Measurements from ENCODE around the gene ACIN1. TPM values are rescaled to one million over a fixed set of nuclear protein-coding genes. Genes with fewer than 3 reads are reported as not detected.
A peak's percentile ranks its signal among the peaks of the same experiment; 100 is the strongest.

The ACIN1 gene
- polyA plus RNA-seq, 3 donors, result 253 to 342 (median 271) TPM

- no peak for DNase-seq (ENCODE audit: extremely low read depth in 1 of 11, low read depth in 9 of 11, low spot score in 4 of 11)
Measured at GRCh38 chr14:23093991-23094665, 808 bp downstream of the ACIN1 start.

DNA sequence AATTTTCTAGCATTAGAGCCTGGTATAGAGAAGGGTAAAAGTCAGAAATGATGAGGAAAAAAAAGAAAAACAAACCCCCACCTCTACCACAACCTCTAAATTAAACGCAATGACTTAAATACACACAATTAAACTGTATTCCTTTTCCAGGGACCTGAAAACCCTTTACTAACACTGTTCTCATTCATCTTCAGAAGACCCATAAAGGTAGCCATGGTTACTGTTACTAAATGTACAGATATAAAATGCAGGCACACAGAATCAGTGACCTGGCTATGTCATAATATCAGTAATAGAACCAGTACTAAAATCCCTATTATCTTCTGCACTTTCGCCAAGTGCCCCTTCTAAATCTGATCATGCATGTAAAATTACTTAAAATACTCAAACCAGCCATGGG is 1.4 kb downstream of the ACIN1 start:
- DNase-seq (ENCODE audit: extremely low read depth in 1 of 11, low read depth in 9 of 11, low spot score in 4 of 11), result no peak

GRCh38 chr14:23093104-23093503 is 1.8 kb downstream of the ACIN1 start:
- no peak for DNase-seq (ENCODE audit: extremely low read depth in 1 of 11, low read depth in 9 of 11, low spot score in 4 of 11)

DNA sequence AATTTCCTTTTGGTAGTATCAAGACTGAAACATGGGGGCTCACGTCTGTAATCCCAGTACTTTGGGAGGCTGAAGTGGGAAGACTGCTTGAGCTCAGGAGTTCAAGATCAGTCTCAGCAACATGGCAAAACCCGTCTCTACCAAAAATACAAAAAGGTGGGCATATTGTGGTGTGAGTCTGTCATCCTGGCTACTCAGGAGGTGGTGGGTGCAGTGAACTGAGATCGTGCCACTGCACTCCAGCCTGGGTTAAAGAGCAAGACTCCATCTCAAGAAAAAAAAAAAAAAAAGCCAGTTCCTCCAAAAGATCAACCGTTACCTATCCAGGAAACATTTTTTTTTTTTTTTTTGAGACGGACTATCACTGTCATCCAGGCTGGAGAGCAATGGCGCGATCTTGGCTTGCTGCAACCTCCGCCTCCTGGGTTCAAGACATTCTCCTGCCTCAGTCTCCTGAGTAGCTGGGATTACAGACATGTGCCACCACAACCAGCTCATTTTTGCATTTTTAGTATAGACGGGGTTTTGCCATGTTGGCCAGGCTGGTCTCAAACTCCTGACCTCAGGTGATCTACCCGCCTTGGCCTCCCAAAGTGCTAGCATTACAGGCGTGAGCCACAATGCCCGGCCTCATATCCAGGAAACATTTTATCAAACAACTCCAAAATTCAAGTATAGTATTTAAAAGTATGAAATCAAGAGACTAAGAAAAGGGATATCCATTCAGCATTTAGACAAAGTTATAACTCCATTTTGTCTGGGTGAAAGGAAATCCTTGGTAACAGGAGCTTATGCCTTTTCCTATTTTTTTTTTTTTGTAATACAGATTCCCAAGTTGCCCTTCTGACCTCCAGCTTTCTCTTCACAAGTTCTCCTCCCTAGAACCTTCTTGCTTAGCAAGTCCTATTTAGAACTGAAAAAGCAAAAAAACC is 3.4 kb downstream of the ACIN1 start:
- no peak for DNase-seq (ENCODE audit: extremely low read depth in 1 of 11, low read depth in 9 of 11, low spot score in 4 of 11)

GRCh38 chr14:23090254-23090636 is 4.7 kb downstream of the ACIN1 start:
- DNase-seq (ENCODE audit: extremely low read depth in 1 of 11, low read depth in 9 of 11, low spot score in 4 of 11), result no peak

DNA sequence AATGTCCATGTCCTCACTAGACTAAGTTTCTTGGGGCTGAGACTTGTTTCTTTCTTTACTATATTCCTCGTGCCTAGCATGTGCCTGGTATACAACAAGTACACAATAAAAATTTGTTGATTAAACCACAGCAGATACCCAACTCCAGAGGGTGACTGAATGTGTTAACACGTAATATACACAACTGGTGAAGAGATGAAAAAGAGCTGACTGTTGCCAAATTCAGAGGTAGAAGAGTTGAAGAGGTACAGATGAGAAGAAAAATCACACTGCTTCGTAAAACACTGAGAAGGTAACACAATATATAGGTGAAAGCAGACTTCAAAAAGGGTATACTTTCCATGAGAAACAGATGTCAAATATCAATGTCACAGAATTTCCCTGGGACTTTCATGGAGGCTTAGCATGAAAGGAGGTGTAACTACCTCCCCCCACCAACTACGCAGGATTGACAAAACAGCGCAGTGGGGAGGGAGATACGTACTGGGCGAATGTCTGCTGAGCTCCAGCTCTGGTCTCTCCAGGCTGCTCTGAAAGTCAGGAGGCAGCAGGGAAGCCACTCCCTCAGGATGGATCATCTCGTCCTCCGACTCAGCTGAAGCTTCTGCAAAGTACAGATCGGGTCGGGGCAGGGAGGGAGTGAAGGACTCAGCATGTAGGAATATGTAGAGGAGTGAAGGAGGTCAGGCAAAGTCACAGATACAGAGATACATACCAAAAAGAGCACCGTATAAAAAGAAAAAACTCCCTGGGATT is 5.3 kb downstream of the ACIN1 start:
- DNase-seq (ENCODE audit: extremely low read depth in 1 of 11, low read depth in 9 of 11, low spot score in 4 of 11), result no peak

GRCh38 chr14:23086565-23086964 is 8.4 kb downstream of the ACIN1 start:
- DNase-seq (ENCODE audit: extremely low read depth in 1 of 11, low read depth in 9 of 11, low spot score in 4 of 11), result no peak

GRCh38 chr14:23085458-23085857 is 9.5 kb downstream of the ACIN1 start:
- no peak for DNase-seq (ENCODE audit: extremely low read depth in 1 of 11, low read depth in 9 of 11, low spot score in 4 of 11)

DNA sequence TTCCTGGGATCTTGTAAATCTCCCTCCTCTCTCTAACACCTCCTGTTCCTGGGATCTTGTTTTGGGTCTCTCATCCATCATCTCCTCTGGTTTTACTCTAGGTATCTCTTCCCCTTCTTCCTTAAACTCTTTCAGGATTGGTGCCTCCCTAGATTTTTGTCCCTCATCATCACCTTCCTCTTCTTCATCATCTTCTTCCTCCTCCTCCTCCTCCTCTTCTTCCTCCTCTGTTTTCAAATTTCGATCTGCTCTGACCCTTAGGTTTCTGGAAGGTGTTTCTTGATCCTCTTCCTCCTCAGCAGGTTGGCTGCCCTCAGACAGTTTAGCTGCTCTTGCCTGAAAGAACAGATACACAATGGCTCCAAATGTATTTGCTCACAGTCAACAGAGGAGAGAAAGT is 14.5 kb downstream of the ACIN1 start:
- no peak for DNase-seq (ENCODE audit: extremely low read depth in 1 of 11, low read depth in 9 of 11, low spot score in 4 of 11)

GRCh38 chr14:23079716-23080115 is 15.2 kb downstream of the ACIN1 start:
- no peak for DNase-seq (ENCODE audit: extremely low read depth in 1 of 11, low read depth in 9 of 11, low spot score in 4 of 11)

DNA sequence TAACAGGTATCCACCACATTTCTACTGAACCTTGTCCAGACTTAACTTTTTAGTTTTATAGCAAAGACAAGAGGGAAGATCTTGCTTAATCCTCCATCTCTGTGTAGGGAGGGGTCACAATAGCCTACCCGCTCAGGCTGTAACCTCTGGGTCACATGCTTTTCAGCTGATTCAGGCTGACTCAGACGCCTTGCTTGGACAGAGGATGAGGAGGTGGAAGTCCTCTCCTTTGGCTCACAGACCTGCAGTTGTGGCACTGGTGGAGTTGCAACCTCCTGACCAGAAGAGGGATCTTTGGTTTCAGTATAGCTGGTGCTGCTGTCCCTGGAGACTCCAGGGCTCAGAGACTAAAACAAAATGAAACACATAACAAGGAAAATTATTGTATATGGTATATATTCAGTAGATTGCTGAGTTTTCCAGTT is 16.2 kb downstream of the ACIN1 start:
- no peak for DNase-seq (ENCODE audit: extremely low read depth in 1 of 11, low read depth in 9 of 11, low spot score in 4 of 11)

GRCh38 chr14:23077962-23078361 is 17.0 kb downstream of the ACIN1 start:
- DNase-seq (ENCODE audit: extremely low read depth in 1 of 11, low read depth in 9 of 11, low spot score in 4 of 11), result no peak

DNA sequence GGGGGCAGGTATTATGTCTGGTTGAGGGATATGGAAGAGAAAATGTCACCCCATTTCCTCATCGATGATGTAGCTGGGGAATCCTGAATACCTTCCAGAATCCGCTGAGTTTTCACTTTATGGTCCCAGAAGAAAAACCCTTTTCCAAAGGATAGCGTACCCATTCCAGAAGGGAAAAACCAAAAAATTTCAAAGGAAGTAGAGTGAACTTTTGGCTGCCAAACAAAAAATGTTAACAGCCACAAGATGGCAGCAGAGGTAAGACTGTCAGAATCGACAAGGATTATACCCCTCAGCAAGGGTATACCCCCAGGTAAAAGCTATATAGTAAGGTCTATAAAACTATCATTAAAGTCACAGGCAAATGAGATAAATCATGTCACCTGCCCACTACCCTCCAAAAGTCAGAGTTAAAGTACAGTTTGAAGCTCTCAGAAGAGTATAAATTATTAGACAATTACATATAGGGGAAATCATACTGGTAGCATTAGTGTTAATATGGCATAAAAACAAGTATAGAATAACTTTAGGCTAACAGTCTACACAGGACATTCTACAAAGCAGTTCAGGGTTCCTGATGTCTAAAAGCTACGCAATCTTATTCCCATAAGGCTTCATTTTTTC is 18.0 kb downstream of the ACIN1 start:
- no peak for DNase-seq (ENCODE audit: extremely low read depth in 1 of 11, low read depth in 9 of 11, low spot score in 4 of 11)

GRCh38 chr14:23074906-23075305 is 20.0 kb downstream of the ACIN1 start:
- no peak for DNase-seq (ENCODE audit: extremely low read depth in 1 of 11, low read depth in 9 of 11, low spot score in 4 of 11)

GRCh38 chr14:23071921-23072539 is 22.9 kb downstream of the ACIN1 start:
- DNase-seq (ENCODE audit: extremely low read depth in 1 of 11, low read depth in 9 of 11, low spot score in 4 of 11), result no peak

DNA sequence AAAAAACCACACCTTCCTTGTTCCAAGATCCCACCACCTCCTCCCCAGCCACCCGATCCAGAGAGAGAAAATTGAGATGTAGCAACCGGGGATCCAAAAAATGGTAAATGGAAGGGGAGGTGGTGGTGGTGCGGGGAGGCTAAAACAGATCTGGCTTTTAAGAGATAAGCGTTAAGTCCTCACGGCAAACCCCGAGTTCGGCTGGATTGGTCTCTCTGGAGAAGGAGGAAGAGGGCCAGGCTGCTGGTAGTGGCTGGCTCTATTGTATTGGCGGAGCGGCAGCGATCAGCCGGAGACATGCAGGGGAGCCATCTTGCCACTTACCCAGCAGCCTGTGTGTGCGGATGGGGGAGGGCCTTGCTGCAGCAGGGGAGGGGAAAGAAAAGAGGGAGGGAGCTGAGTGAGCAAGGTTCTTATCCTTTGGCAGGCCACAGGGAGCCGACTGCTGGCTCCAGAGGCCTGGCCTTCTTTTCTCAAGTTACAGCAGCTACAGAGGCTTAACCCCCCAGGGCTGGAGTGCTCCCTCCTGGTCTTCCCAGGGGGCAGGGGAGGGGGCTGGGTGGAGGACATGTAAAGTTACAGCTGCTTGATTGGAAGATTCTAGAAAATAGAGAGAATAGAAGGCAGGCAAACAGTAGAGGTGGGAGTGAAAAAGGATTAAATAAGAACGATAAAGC is 23.6 kb downstream of the ACIN1 start:
- DNase-seq (ENCODE audit: extremely low read depth in 1 of 11, low read depth in 9 of 11, low spot score in 4 of 11), result peak in 9 of 11 donors; percentile 73 to 90 (median 84)

DNA sequence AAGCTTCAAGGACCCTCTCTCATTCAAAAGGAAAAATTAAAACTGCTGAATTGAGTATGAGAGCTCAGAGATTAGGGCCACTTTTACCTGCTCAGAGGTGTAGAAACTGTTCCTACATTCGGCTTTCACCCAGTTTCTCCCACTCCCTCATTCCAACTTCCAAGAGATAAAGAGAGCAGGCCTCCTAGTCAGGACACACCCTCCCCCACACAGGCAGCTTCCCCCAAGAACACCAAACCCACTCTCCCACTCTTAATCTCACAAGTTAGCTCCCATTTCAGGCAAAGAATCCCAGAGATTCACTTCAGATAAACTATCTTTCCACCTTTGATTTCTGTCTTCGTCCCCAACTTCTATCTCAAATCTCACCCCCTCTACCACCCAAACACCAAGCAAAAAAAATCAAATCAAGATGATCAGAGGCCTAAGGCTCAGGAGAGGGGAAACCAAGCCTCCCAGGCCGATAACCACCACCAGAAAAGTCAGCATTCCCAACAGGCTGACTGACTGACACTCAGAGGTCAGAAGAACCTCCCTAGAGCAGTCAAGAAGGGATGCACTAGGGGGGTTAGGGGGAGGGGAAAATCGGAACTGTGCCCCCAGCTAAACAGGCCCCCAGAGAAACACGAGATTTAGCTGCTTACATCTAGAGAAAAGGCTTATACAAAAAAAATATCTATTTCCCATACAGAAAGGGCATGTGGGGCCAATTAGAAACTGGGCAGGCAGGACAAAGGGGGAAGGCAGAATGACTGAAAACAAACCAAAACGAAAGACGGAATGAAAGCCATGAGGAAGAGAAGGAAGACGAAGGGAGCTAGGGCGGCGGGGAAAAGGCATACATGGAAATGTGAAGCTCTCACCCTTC is 24.4 kb downstream of the ACIN1 start:
- DNase-seq (ENCODE audit: extremely low read depth in 1 of 11, low read depth in 9 of 11, low spot score in 4 of 11), result no peak
